ENCODE measurements around the gene MOB2.

MOB2 gene

GRCh38 chr11:1450344-1450875, 36.2 kb downstream of the MOB2 start:
- in situ Hi-C loops (cut with HindIII; ENCODE audit: low sequenced_read_pairs): no loop called here
- no peak overlapping the region for H3K4me3 ChIP-seq (ENCODE audit: low read depth, low read length)
- TF ChIP-seq CTCF (IDR thresholded peaks at IDR 0.05; ENCODE audit: low read depth, low read length): no peak
- no peak for DNase-seq (ENCODE audit: low read depth, low spot score)

- no peak overlapping the region for H3K4me3 ChIP-seq (ENCODE audit: low read depth, low read length)
- no peak for TF ChIP-seq CTCF (IDR thresholded peaks at IDR 0.05; ENCODE audit: low read depth, low read length)
- in situ Hi-C loops (cut with HindIII; ENCODE audit: low sequenced_read_pairs): no loop called here
- DNase-seq (ENCODE audit: low read depth, low spot score): no peak
These were observed 36.9 kb downstream of the MOB2 start for GRCh38 chr11:1449490-1450243.

GRCh38 chr11:1448882-1449281, 37.7 kb downstream of the MOB2 start:
- no peak overlapping the region for H3K4me3 ChIP-seq (ENCODE audit: low read depth, low read length)
- TF ChIP-seq CTCF (IDR thresholded peaks at IDR 0.05; ENCODE audit: low read depth, low read length): no peak
- in situ Hi-C loops (cut with HindIII; ENCODE audit: low sequenced_read_pairs): no loop called here
- DNase-seq (ENCODE audit: low read depth, low spot score): no peak

GRCh38 chr11:1447845-1448825, 38.4 kb downstream of the MOB2 start:
- in situ Hi-C loops (cut with HindIII; ENCODE audit: low sequenced_read_pairs): no loop called here
- no peak for DNase-seq (ENCODE audit: low read depth, low spot score)
- no peak for TF ChIP-seq CTCF (IDR thresholded peaks at IDR 0.05; ENCODE audit: low read depth, low read length)
- no peak overlapping the region for H3K4me3 ChIP-seq (ENCODE audit: low read depth, low read length)

GRCh38 chr11:1446623-1447022, 40.0 kb downstream of the MOB2 start:
- no peak overlapping the region for H3K4me3 ChIP-seq (ENCODE audit: low read depth, low read length)
- no peak for TF ChIP-seq CTCF (IDR thresholded peaks at IDR 0.05; ENCODE audit: low read depth, low read length)
- DNase-seq (ENCODE audit: low read depth, low spot score): no peak
- in situ Hi-C loops (cut with HindIII; ENCODE audit: low sequenced_read_pairs): no loop called here

- DNase-seq (ENCODE audit: low read depth, low spot score): no peak
- in situ Hi-C loops (cut with HindIII; ENCODE audit: low sequenced_read_pairs): no loop called here
- TF ChIP-seq CTCF (IDR thresholded peaks at IDR 0.05; ENCODE audit: low read depth, low read length): no peak
- no peak overlapping the region for H3K4me3 ChIP-seq (ENCODE audit: low read depth, low read length)
These were observed 40.7 kb downstream of the MOB2 start for GRCh38 chr11:1445741-1446445.

Measured in astrocyte of the spinal cord (primary cell).